ENCODE data around the gene FNDC3B. TPM values are rescaled to one million over a fixed set of nuclear protein-coding genes. Genes with fewer than 3 reads are reported as not detected.

Gene FNDC3B
- total RNA-seq, 1 donor from 2014 or later: 79.2 TPM

DNA sequence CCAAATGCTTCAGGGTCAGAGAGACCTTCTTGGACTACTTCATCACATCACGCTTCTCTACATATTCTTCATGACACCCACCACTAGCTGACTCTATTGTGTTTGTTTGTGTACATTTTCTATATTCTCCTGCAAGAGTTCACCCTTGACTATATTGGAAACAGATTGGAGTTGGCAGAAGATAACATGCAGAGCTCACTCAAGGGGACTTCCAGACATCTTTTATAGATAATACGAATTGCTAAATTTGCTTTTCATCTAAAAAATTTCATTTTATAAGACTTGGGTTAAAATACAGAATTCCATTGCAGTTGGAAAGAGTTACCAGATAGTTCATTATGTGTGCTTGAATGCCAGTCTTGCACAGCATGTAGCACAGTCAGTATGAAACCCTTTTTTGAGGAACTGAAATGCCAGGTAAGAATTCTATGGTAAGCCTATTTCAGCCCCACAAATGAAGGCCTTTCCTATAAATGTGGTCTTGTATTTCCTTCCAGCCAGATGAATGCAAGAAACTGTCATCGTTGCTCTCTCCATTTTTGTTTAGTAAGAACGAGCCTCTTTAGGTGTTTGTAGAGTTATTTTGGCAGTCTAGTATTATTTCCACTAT lies 231.3 kb downstream of the FNDC3B start:
- TF ChIP-seq, protein P1, sequence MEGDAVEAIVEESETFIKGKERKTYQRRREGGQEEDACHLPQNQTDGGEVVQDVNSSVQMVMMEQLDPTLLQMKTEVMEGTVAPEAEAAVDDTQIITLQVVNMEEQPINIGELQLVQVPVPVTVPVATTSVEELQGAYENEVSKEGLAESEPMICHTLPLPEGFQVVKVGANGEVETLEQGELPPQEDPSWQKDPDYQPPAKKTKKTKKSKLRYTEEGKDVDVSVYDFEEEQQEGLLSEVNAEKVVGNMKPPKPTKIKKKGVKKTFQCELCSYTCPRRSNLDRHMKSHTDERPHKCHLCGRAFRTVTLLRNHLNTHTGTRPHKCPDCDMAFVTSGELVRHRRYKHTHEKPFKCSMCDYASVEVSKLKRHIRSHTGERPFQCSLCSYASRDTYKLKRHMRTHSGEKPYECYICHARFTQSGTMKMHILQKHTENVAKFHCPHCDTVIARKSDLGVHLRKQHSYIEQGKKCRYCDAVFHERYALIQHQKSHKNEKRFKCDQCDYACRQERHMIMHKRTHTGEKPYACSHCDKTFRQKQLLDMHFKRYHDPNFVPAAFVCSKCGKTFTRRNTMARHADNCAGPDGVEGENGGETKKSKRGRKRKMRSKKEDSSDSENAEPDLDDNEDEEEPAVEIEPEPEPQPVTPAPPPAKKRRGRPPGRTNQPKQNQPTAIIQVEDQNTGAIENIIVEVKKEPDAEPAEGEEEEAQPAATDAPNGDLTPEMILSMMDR (conservative IDR thresholded peaks at IDR 0.05): no peak
- Mint-ChIP-seq H3K27me3 (no peaks in the 10 kb centered on the region), H3K4me1 (ENCODE audit: unreplicated experiment) (peaks cover 5% of the 10 kb centered on the region), H3K4me3 (no peak overlapping the region), H3K27ac (no peak overlapping the region), H3K9me3 (no peaks in the 10 kb centered on the region), H3K36me3 (peaks cover 42% of the 10 kb centered on the region)
- DNase-seq (ENCODE audit: extremely low spot score, unreplicated experiment): no peak

DNA sequence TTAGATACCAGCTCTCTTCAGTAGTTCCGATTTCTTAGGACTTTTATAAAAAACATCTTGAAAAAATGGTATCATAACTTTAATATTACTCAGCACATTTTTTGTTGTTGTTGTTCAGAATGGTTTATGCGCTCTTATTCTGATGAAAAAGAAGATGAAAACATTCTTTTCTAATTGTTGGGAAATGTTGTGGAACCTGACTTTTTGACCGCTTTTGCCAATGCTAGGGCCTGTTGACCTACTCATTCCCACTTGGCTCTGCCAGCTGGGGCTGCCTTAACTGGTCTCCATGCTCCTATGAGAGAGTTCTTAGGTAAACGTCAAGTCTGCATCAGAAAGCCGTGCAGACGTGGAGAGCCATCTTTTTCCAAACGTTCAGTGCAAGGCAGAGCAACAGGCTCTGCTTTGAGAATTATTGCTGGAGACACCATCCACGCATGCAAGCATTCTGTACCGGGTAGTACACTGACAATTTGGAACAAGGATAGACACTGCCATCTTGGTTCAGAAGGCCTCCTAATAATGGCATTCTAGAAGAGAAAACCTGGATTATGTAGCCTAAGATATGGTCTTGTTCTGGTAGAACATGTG lies 232.1 kb downstream of the FNDC3B start:
- no peak for DNase-seq (ENCODE audit: extremely low spot score, unreplicated experiment)
- Mint-ChIP-seq H3K27me3 (no peaks in the 10 kb centered on the region), H3K36me3 (peaks cover 46% of the 10 kb centered on the region), H3K4me3 (no peak overlapping the region), H3K9me3 (no peaks in the 10 kb centered on the region), H3K27ac (no peak overlapping the region), H3K4me1 (ENCODE audit: unreplicated experiment) (peaks cover 5% of the 10 kb centered on the region)
- TF ChIP-seq, protein P1 (conservative IDR thresholded peaks at IDR 0.05): no peak

DNA sequence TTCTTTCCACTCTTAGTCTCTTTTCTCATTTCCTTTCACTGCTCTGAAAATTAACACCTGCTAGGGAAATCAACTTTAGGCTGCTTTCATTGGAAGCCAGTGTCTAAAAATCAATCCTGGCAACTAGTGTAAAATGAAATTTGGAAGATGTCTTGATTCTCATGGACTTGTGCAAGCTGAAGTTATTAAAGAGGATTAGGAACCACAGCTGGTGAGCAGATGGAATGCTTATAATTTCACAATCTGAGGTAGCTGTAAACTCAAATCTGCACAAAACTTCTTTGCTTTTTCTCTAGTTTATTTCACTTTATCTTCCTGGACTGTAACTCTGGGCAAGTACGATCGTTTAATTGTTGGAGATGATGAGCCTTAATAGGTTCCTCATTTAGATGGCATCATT lies 233.3 kb downstream of the FNDC3B start:
- no peaks in the 10 kb centered on the region for H3K9me3 Mint-ChIP-seq
- no peak overlapping the region for H3K4me3 Mint-ChIP-seq
- H3K36me3 Mint-ChIP-seq: peaks cover 47% of the 10 kb centered on the region
- no peaks in the 10 kb centered on the region for H3K27me3 Mint-ChIP-seq
- DNase-seq (ENCODE audit: extremely low spot score, unreplicated experiment): no peak
- peaks cover 5% of the 10 kb centered on the region for H3K4me1 Mint-ChIP-seq (ENCODE audit: unreplicated experiment)
- H3K27ac Mint-ChIP-seq: no peak overlapping the region
- TF ChIP-seq, protein P1 (conservative IDR thresholded peaks at IDR 0.05): no peak

DNA sequence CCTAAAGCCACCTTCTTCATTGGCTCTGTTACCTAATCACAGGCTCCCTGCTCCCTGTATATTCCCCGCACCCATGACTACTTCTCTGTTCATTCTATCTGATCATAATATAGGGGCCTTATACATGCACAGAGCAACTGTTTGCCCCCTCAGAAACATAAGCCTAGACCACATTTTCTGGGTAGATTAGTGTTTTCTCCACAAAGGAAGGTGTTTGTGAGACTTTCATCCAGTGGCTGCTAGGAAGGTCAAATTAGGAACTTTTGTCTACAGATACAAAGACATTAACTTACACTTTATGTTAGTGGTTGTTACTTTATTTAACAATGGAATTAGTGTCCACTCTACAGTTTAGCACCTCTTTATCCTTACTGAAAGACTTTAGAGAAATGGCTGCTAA lies 234.0 kb downstream of the FNDC3B start:
- Mint-ChIP-seq H3K4me1 (ENCODE audit: unreplicated experiment) (peaks cover 9% of the 10 kb centered on the region), H3K27ac (no peak overlapping the region), H3K4me3 (no peak overlapping the region), H3K36me3 (peaks cover 49% of the 10 kb centered on the region), H3K9me3 (no peaks in the 10 kb centered on the region), H3K27me3 (no peaks in the 10 kb centered on the region)
- no peak for DNase-seq (ENCODE audit: extremely low spot score, unreplicated experiment)
- TF ChIP-seq, protein P1 (conservative IDR thresholded peaks at IDR 0.05): no peak

DNA sequence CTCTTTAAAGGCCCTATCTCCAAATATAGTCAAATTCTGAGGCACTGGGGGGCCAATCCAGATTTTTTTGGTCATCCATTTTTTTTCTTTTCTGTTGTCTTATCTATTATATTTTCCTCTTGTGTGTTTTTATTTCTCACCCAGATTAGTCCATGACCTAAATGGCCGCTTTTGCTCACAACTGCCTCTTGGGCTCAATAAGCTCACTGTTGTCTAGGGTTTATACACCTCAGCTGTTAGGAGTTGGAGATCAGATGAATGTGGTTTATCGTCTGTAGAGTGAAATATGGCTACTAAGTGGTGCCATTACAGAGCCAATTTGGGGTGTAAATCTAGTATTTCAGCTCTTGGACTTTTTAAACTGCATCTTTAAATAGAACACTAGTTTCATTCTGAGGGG lies 235.5 kb downstream of the FNDC3B start:
- no peaks in the 10 kb centered on the region for H3K27me3 Mint-ChIP-seq
- H3K4me1 Mint-ChIP-seq (ENCODE audit: unreplicated experiment): peaks cover 9% of the 10 kb centered on the region
- H3K27ac Mint-ChIP-seq: no peak overlapping the region
- H3K9me3 Mint-ChIP-seq: no peaks in the 10 kb centered on the region
- TF ChIP-seq, protein P1 (conservative IDR thresholded peaks at IDR 0.05): no peak
- DNase-seq (ENCODE audit: extremely low spot score, unreplicated experiment): no peak
- peaks cover 45% of the 10 kb centered on the region for H3K36me3 Mint-ChIP-seq
- no peak overlapping the region for H3K4me3 Mint-ChIP-seq

All from type B pancreatic cell (in vitro differentiated cells).